GM21619 (cell line): ENCODE data around the gene HSPA8.
"Not testable (repeated sequence)": the region's sequence is repeated elsewhere in the genome, so short reads cannot be mapped to it uniquely, and the experiment has no call there.

Source experiments
- ATAC-seq: cut with Tn5 transposase; IDR thresholded peaks from one replicate; pipeline ENCODE4 v1.9.1; 2021; ENCODE audit not compliant: unreplicated experiment

HSPA8 gene

DNA sequence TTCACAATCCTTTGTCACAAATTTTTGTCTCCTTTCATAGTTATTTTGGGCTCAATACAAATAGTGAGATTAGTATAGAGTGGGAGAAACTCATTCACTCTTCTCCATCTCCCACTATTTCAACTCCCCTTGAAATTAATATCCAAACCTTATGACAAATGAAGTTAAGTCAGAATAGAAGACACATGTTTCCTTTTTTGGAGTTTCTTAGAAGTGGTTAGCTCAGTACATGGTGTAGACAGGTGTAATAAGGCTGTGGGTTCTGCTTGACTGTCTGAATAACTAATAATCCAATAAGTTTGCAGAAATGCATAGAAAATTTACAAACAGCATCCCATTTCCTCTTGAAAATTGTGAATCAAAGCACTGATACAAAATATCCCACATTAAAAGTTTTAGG, 10.8 kb upstream of the HSPA8 start:
- ATAC-seq: no peak

DNA sequence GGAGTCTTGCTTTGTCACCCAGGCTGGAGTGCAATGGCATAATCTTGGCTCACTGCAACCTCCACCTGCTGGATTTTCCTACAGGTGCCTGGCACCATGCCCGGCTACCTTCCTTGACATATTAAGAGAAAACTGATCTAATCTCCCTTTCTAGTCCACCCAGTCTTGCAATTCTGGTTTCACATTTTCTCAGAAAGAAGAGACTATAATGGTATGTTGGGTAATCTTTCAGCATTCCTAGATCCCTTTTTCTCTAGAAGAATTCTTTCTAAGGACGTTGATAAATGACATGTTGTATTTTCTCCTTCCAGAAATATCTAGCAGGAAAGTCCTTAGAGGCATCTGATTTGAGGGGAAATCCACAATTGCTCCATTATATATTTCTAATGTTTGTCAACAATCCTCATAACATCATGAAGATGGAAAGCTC, 10.4 kb upstream of the HSPA8 start:
- ATAC-seq: no peak

DNA sequence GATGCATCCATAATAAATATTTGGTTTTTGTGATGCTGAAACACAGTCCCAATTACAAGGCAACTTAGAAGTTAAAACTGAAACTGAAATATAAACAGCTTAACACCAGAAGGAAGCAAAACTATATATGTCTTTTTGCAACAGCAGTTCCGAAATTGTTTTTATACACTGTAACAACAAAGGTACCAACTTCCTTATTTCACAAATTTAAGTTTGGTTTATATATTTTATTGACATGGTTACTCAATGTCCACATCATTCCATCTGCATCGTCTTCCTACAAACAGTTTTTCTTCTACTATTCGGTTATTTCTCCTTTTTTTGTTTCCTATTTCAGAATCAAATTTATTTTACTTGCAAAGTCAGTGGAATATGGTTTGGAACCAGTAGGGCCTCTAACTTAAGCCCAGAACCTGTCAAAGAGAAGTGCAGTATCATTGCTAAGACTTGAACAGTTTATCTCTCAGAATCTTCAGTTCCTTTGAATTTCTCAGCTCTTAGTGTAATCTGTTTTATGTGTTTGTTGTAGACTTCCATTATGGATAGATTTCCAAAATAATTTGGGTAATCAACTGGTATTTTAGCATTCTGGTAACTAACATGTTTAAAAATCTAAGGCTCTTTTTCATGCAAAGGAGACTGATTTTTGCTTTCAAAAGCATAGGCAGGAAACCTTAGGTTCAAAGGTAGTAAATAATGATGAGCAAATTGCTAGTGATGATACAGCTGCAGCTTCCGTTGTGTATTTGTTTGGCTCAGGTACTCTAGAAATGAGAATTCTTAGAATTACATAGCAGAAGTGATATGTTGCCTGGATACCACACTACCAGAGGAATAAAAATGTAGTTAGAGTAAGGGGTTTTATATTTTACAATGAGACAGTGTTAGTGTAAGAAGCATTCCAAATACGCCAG, 8.2 kb upstream of the HSPA8 start:
- peak; percentile 61 for ATAC-seq

DNA sequence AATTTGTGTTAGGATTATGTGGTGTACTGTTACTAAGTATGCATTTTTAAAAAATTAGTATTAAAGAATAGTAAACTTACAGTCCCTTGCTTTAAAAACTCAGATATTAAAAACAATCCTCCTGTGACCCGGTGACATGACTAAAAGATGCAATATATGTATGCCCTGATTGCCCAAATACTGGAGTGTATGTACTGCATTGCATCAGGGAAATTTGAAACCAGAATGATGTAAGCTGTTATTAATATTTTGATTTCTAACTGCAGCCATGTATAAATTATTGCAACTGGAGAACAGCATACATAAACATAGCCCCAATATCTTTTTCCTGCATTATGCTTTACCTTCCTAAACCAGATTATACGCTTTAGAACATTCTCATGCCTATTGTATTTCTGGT, 3.7 kb upstream of the HSPA8 start:
- ATAC-seq: no peak

DNA sequence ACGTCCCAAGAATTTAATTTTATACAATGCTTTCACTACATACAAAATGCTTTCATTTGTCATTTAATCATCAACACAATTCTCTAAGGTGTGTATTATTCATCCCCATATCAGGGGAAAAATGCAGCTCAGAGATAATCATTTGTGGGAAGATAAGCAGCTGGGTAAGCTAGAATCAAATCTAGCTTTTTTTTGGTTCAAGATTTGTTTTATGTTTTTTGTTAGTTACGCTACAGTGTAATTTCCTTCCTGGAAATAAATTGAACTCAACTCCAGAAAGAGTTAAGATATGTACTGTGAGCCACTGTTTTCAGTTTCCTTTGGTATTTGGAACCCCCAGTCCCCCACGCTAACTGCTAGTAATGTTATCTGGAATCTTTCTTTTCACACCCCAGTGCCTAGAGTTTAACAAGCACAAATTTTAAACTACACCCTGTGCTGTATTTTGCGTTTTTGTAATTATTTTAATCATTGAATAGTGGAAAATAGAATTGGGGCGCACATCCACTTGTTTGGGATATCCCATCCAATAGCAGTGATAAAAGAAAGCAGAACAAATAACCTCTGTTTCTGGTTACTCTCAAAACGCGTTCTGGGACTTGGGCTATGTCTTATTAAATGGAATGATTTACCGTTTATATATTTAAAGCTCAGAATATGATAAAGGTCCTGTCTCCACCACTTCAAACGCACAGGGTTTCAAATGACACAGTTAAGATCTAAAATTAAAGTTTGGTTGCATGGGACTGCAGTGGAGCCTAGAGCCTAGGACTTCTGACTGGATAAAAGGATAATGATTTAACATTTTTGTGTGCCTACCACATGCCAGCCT, 2.1 kb upstream of the HSPA8 start:
- no peak for ATAC-seq

DNA sequence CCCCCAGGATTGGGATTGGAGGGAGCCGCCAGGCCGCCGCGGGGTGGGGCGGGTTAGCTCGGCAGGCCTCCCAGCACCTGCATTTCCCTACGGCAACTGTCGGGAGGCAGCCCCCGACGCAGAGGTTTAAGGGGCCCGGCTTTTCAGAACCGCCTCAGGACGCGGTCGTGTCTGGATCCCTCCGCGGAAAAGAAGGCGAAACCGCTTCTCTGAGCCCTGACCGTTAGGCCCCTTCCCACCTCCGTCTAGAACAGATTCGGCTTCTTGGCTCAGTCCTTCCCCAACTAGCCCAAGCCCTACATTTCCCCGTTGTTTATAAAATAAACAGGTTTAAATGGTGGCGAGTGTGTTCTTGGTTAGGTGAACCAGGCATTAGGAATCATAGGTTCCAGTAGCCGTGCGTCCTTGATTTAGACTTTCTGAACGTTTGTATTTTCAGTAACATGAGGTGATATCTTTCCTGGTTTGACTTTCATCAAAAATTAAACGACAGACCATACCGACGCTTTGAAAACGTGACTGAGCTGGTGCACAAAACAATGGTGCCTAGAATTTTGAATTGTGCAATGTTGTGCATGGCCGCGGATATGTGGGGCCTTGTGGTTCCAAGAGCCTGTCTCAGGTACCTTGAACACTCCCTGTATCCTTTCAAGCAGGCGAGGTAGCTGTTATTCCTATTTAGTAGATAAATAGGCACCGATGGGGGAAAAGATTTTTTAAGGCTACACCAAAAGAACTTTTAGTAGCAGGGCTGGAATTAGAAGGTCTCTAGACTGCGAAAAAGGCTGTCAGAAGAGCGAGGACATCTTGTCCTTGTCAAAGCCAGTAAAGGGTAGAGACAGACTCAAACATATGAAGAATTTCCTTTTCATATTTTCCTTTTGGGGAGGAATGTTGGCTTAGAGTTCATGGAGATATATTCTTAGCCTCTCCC, 1.2 kb upstream of the HSPA8 start:
- peak; percentile 0 for ATAC-seq

DNA sequence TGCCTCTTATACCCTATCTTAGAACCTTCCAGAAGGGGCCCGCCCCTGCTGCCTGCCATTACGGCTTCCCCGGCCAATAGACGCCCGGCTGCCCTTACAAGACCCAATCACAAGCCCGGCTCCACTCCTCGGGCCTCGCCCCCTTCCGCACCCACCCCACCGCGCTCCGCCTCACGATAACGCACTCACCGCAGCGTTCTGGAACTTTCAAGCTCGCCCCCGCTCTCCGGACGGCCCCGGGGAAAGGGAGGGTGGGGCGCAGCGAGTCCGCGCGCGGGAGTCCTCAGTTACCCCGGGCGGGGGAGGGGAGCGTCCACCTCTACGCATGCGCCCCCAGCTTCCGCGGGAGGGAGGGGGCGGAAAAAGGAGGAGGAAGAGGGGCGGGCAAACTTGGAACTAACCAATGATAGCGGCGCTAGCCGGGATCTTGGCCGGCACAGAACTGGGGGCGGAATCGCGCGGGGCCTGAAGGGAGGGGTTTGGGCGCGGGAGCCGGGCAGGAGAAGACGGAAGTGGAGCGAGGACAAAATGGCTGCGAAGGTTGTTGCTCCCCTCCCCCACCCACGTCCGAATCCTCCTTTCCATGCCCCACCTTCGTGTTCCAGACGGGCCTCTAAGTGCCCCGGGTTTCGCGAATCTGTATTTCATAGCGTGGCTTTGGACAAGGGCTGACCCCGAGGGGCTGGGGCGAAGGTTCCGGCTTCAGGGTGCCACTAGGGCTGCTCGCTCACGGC, 389 bp upstream of the HSPA8 start:
- peak; percentile 84 for ATAC-seq

DNA sequence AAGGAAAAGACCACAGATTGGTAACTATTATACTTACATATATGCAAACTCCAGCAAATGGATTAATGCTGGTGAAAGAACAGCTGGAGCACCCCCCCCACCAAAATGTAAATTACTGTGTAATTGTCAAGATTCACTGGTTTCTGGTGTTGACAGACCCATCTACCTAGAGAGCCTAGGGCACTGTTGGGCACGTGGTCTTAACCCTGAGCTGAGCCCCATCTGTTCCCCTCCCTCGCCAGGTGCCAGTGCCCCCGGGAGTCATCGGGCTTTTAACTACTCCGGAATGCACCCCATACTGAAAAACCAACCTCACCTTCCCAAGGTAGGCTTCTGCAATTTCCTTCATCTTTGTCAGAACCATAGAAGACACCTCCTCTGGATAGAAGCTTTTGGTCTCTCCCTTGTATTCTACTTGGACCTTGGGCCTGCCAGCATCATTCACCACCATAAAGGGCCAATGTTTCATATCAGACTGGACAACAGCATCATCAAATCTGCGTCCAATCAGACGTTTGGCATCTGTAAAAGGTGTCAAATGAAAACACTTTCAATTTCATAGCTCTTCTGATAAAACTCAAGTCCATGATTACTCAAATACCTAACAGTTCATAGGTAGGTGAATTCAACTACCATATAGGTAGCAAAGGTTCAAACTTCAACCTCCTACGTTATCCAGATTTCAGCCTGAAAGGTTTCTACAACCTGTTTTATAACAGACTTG, 1.5 kb downstream of the HSPA8 start:
- ATAC-seq: no peak

DNA sequence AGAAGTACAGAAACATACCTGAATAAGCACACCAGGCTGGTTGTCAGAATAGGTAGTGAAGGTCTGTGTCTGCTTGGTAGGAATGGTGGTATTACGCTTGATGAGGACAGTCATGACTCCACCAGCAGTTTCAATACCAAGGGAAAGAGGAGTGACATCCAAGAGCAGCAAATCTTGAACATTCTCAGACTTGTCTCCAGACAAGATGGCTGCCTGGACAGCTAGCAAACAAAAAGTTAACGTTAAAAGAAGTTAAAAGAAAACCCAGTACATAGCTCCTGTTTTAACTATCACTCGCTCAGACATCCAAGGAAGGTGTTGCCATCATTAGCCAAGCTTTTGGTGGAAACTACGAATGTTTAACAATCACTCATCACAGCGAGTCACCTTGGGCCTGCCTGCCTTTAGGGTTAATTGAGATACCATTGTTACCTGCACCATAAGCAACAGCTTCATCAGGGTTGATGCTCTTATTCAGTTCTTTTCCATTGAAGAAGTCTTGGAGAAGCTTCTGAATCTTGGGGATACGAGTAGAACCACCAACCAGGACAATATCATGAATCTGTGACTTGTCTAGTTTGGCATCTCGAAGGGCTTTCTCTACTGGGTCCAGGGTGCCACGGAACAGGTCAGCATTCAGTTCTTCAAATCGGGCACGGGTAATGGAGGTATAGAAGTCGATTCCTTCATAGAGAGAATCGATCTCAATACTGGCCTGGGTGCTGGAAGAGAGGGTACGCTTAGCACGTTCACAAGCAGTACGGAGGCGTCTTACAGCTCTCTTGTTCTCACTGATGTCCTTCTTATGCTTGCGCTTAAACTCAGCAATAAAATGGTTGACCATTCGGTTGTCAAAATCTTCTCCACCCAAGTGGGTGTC, 2.7 kb downstream of the HSPA8 start:
- not testable (repeated sequence) for ATAC-seq

DNA sequence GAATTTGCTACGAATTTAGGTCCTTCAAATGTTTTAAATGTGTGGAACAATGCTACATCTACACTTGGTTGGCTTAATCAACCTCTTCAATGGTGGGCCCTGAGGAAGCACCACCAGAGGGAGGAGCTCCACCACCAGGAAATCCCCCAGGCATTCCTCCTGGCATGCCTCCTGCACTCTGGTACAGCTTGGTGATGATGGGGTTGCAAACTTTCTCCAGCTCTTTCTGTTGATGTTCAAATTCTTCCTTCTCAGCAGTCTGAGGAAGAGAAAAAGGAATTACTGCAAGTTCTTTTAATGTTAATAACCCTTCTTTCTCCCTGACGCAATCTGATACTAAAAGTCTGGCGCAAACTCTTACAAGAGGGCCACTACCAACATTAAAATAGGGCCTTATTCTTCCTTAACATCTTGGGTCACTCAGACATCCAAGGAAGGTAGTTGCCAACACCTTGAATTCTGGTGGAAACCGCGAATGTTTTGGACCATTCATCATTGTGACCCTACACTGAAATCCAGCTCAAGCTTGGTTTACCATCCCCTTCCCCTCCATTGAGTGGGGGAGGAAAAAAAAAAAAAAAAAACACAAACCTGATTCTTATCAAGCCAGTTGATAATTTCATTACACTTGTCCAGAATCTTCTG, 4.2 kb downstream of the HSPA8 start:
- no peak for ATAC-seq

DNA sequence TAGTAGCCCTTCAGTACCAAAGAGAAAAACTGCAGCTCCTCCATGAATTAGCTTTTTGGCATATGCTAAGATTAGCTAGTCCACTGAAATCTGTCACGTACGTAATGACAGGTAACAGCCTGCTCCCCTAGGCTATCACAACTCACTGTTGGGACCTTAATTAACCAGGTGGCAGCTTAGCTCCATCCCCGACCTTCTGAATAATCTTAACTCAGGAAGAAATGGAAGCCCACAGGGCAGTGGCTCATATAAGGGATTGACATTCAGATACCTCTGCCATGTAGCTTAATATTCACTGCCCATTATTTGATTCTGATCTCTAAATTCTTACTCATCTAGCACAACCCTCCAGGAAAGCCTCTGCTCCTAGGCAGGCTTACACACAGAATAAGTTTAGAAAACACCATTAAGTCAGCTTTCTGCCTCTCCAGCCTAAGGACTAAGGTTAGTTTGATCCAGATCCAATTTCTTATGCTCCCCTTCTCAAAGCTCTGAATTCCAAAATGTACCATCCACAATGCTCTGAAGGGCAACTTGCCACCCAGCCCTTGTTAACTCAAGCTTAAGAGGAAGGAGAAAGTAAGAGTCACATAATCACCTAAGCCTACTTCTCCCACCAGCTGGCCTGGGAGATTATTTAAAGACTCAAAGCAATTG, 5.0 kb downstream of the HSPA8 start:
- ATAC-seq: no peak

DNA sequence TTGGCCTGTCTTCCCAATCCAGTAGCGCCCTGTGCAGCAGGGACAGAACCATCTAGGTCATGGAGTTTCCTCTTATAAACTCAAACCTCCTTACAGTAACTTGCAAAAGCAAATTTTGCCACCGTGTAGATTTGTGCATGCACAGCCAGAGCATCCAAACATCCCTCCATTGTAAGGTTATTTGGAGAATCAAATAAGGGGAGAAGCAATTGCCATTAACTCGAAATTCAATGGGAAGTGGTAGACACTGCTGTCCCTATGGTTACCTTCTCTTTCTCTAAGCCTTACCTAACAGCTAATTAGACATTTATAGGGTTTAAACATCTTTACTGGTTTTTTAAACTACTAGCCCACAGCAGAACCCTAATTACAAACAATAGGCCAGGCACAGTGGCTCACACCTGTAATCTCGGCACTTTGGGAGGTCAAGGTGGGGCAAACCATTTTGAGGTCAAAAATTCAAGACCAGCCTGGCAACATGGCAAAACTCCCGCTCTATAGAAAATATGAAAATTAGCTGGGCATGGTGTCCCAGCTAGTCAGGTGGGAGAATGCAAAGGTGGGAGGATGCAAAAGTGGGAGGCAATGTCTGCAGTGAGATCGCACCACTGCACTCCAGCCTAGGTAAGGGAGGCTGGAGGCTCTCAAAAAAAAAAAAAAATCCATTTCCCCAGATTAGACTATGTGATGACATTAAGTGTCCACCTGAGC, 6.6 kb downstream of the HSPA8 start:
- no peak for ATAC-seq

DNA sequence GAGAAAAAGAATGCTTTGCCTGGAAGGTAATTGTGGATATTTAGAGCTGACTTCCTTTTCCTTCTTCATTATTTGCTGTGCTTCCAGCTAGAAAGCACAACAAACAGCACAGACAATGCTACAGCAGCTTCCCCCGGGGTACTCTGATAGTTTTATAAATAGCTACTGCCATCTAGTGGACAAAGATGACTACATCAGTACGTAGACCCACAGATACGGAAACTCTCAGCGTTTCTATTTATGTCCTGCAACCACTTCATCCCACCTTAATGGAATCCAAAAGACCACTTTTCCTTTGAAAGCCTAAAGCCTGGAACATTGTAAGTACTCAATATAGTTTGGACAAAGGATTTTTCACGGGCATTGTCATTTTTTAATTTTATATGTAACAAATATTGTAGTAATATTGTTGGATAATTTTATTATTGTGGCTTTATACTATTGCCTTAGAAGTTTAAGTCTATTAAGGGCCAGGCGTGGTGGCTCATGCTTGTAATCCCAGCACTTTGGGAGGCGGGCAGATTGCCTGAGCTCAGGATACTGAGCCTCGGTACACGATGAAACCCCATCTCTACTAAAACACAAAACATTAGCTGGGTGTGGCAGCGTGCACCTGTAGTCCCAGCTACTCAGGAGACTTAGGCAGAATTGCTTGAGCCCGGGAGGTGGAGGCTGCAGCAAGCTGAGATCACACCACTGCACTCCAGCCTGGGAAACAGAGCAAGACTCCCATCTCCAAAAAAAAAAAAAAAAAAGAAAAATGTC, 7.5 kb downstream of the HSPA8 start:
- ATAC-seq: peak; percentile 79

DNA sequence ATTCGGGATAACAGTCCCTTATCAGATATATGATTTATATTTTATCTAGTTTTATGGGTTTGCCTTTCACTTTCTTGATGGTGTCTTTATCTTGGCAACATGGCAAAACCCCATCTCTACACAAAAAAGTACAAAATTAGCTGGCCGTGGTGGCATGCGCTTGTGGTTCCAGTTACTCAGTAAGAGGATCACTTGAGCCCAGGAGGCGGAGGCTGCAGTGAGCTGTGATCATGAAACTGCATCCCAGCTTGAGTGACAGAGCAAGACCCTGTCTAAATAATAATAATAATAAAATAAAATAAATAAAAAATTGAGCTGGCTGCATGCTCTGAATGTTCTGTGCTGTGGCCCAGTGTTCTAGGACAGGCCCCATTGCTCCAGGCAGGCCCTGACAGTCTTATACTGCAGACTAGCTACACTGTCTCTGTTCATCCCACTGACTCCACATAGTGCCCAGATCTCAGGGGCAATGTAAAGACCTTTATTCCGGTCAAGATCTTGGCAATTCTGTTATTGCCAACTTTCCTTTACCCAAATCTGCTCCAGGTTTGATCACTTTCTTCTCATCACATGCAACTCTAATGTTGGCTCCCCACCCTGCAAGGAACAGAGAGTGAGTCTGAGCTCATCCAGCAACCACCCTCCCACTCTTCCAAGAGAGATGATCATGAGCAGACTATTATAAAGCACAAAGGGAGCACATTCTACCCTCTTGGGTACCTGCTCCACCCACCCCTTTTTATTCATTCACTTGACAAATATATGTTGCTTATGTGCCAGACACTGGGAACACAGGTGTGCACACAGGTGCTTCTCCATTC, 8.8 kb downstream of the HSPA8 start:
- ATAC-seq: no peak

DNA sequence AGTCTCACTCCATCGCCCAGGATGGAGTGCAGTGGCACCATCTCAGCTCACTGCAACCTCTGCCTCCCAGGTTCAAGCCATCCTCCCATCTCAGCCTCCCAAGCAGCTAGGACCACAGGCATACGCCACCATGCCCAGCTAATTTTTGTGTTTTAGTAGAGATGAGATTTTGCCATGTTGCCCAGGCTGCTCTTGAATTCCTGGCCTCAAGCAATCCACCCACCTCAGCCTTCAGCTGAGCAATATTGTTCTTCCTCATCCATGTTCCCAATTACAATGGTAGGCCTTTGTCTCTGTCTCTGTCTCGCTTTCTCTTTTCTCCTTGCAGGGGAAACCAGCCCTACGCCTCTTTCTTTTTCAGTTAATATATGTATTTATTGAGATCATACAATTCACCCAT, 10.3 kb downstream of the HSPA8 start:
- no peak for ATAC-seq
